Ovary (tissue), 9 donors: ENCODE data around the gene THAP6. TPM values are rescaled to one million over a fixed set of nuclear protein-coding genes. Genes with fewer than 3 reads are reported as not detected.

Experiments used
- DNase-seq, 5 donors: peaks; one replicate each; pipeline ENCODE4 v3.0.0-alpha.2; 2019 to 2020
- H3K27ac ChIP-seq, 2 donors: fragments of 200-600 bp; one replicate each; pipeline versions ENCODE4 v1.5.1 to v1.8.0; 2019 to 2022
- H3K27me3 ChIP-seq: fragments of 200-600 bp; one replicate; pipeline ENCODE4 v1.8.0; 2022
- H3K36me3 ChIP-seq: fragments of 200-600 bp; sonication (generic); one replicate; pipeline ENCODE4 v1.5.1; 2019
- H3K4me1 ChIP-seq: one replicate; pipeline ENCODE4 v1.8.1; 2013; ENCODE audit warnings: mild to moderate bottlenecking, moderate library complexity; ENCODE audit not compliant: insufficient read depth
- H3K4me3 ChIP-seq: fragments of 200-600 bp; sonication (generic); one replicate; pipeline ENCODE4 v1.5.1; 2017
- H3K9me3 ChIP-seq, 2 donors: fragments of 200-600 bp in 1 of 2; sonication (generic) in 1 of 2; one replicate each; pipeline versions ENCODE4 v1.5.1 to v1.8.1; 2013 to 2019; ENCODE audit warnings: mild to moderate bottlenecking in 1 of 2, moderate library complexity in 1 of 2
- CTCF ChIP-seq, 3 donors: fragments of 450-650 bp in 2 of 3; fragments of 200-600 bp in 1 of 3; IDR thresholded peaks; one replicate each; pipeline versions ENCODE4 v1.5.1 to v1.8.0; 2016 to 2022; ENCODE audit warnings: antibody characterized with exemption in 3 of 3, mild to moderate bottlenecking in 1 of 3
- EP300 ChIP-seq: sonication (generic); formaldehyde crosslinking; IDR thresholded peaks from one replicate; pipeline ENCODE4 v1.6.1; 2017; ENCODE audit warnings: antibody characterized with exemption
- POLR2A ChIP-seq: fragments of 450-650 bp; IDR thresholded peaks from one replicate; pipeline ENCODE4 v1.6.1; 2017; ENCODE audit warnings: antibody characterized with exemption, mild to moderate bottlenecking, moderate library complexity
- WGBS, 3 donors: extraction: QIAGEN DNeasy Blood & Tissue Kit in 1 of 3; methylation state at CpG; one replicate each; pipeline versions ENCODE4 v1.1.5 to v1.1.7; 2013 to 2017; 5-methylcytosine and 5-hydroxymethylcytosine counted together
- intact Hi-C, 4 donors: fragments of 100-400 bp; cut with DNase I; formaldehyde crosslinking; loops; one replicate each; pipeline versions ENCODE4 v1.11.0 to v1.15.1; 2022 to 2023
- polyA plus RNA-seq, 2 donors: library from polyadenylated mRNA; stranded (reverse); fragments of 200-250 nt in 1 of 2; fragments of 350-450 nt in 1 of 2; fragmentation: Illumina TruSeq in 1 of 2; extraction: RNeasy Lipid Tissue Mini Kit (QIAGEN cat#74804) in 1 of 2; gene quantifications; one replicate each; pipeline ENCODE4 v1.2.3, GENCODE V29; 2013 to 2014
- total RNA-seq, 7 donors: library from RNA; depleted of rRNA in 2 of 7; stranded (reverse); fragments of >200 nt in 2 of 7; fragmentation: NEBNext Ultra II Directional in 3 of 7; extraction: Animal tissue kit (Norgen Biotek cat#: 25700) in 3 of 7; gene quantifications; one replicate each; pipeline versions ENCODE4 v1.1.0 to v1.2.4, GENCODE V29; 2016 to 2023
- donor health status: DM: no; HTN: no; CAD: no; lungs with moderate emphysema.
- donor health status: DM: no; HTN: no; CAD: no.
- donor health status: Bipolar disorder and iron deficiency.
- donor health status: DM: yes; HTN: yes; CAD: no.
- donor health status: DM: no; HTN: no; CAD: no.
- donor health status: DM: yes; HTN: yes; CAD: no.

The THAP6 gene
- total and polyA plus RNA-seq, 9 donors = 7.4 to 30.7 (median 15.7) TPM

GRCh38 chr4:75484190-75484589 lies 30.1 kb upstream of the THAP6 start:
- Histone ChIP-seq H3K9me3 (no peaks in the 10 kb centered on the region), H3K4me1 (no peaks in the 10 kb centered on the region), H3K27ac (no peak overlapping the region), H3K36me3 (no peaks in the 10 kb centered on the region), H3K4me3 (no peak overlapping the region), H3K27me3 (no peaks in the 10 kb centered on the region)
- DNase-seq = peak in 1 of 5 donors; percentile 18
- WGBS, 3 donors = 56 to 75% (median 74%) methylated on average over 4 of the region's 4 CpGs
- intact Hi-C loops = no loop called here
- TF ChIP-seq EP300 = no peak
- no peak for TF ChIP-seq POLR2A
- TF ChIP-seq CTCF (IDR thresholded peaks at IDR 0.05) = no peak

- H3K36me3 ChIP-seq = no peaks in the 10 kb centered on the region
- intact Hi-C loops = no loop called here
- WGBS, 3 donors = 52 to 59% (median 54%) methylated on average over 2 of the region's 2 CpGs
These were observed 24.1 kb upstream of the THAP6 start for GRCh38 chr4:75490155-75490554.

GRCh38 chr4:75494563-75494962 lies 19.7 kb upstream of the THAP6 start:
- Histone ChIP-seq H3K27me3 (no peaks in the 10 kb centered on the region), H3K4me1 (no peaks in the 10 kb centered on the region), H3K36me3 (no peaks in the 10 kb centered on the region), H3K4me3 (no peak overlapping the region), H3K9me3 (no peaks in the 10 kb centered on the region), H3K27ac (peak overlapping the region in 1 of 2 donors; percentile 14)
- DNase-seq = no peak
- WGBS, 3 donors = 8 to 17% (median 16%) methylated on average over 1 of the region's 1 CpG
- TF ChIP-seq CTCF (IDR thresholded peaks at IDR 0.05) = no peak
- no peak for TF ChIP-seq EP300
- TF ChIP-seq POLR2A = no peak
- intact Hi-C loops = no loop called here

More at GRCh38 chr4:75490155-75490554, 24.1 kb upstream of the THAP6 start:
- no peaks in the 10 kb centered on the region for H3K9me3 ChIP-seq
- H3K27ac ChIP-seq = no peak overlapping the region
- no peak for DNase-seq
- TF ChIP-seq POLR2A = no peak
- no peak for TF ChIP-seq EP300
- no peak for TF ChIP-seq CTCF (IDR thresholded peaks at IDR 0.05)
- no peaks in the 10 kb centered on the region for H3K4me1 ChIP-seq
- no peak overlapping the region for H3K4me3 ChIP-seq
- H3K27me3 ChIP-seq = no peaks in the 10 kb centered on the region

GRCh38 chr4:75495476-75495875 lies 18.8 kb upstream of the THAP6 start:
- no peak overlapping the region for H3K4me3 ChIP-seq
- intact Hi-C loops = no loop called here
- H3K27me3 ChIP-seq = no peaks in the 10 kb centered on the region
- H3K9me3 ChIP-seq = no peaks in the 10 kb centered on the region
- 83 to 90% (median 88%) methylated on average over 2 of the region's 2 CpGs for WGBS, 3 donors
- TF ChIP-seq CTCF (IDR thresholded peaks at IDR 0.05) (no peak), POLR2A (no peak), EP300 (no peak)
- H3K4me1 ChIP-seq = no peaks in the 10 kb centered on the region
- H3K27ac ChIP-seq = no peak overlapping the region
- no peak for DNase-seq
- no peaks in the 10 kb centered on the region for H3K36me3 ChIP-seq
